Measurements from ENCODE around the gene WDR5. TPM values are rescaled to one million over a fixed set of nuclear protein-coding genes. Genes with fewer than 3 reads are reported as not detected.

WDR5 gene
- total RNA-seq, 4 donors from 2014 or later = 24.1 to 40.1 (median 27.1) TPM

GRCh38 chr9:134203224-134203623 is 67.3 kb downstream of the WDR5 start:
- H3K9me3 ChIP-seq = no peaks in the 10 kb centered on the region

DNA sequence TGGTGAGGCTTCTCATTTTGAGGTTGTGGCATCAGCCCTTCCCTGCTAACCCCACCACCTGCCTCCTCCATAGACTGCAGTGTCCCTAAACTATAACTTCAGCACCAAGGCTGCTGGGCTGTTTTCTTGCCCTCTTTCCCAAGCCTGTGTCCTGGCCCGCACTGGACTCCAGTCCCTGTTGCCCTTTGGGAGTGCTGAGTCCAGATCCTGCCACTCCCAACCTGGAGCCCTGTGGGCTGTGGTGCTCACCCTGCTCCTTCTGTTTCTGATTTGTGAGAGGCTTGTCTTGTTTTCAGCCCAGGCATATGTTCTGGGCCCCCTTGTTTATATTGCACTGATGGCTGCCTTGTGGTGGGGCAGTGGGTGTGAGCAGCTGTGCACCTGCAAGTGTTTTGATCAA is 68.2 kb downstream of the WDR5 start:
- H3K9me3 ChIP-seq = no peaks in the 10 kb centered on the region
- no peak for DNase-seq
- WGBS, 2 donors = 100% methylated on average over 1 of the region's 1 CpG
- H3K36me3 ChIP-seq = no peaks in the 10 kb centered on the region
- no peak for TF ChIP-seq CTCF (IDR thresholded peaks at IDR 0.05)
- no peak for TF ChIP-seq POLR2A (IDR thresholded peaks at IDR 0.05)
- no peak overlapping the region for H3K4me3 ChIP-seq (replicated peaks in 1 of 3)
- intact Hi-C loops (cut with DNase I) = no loop called here
- H3K4me1 ChIP-seq = peaks cover 0 to 7% of the 10 kb centered on the region in 2 donors
- no peaks in the 10 kb centered on the region for H3K27me3 ChIP-seq
- H3K27ac ChIP-seq = no peak overlapping the region

More at GRCh38 chr9:134203224-134203623, 67.3 kb downstream of the WDR5 start:
- 78 to 93% methylated on average over 2 of the region's 2 CpGs for whole genome bisulfite sequencing, 2 donors
- H3K27me3 ChIP-seq = no peaks in the 10 kb centered on the region
- intact Hi-C loops (cut with DNase I) = no loop called here
- no peak overlapping the region for H3K27ac ChIP-seq
- H3K4me3 ChIP-seq (replicated peaks in 1 of 3) = no peak overlapping the region
- TF ChIP-seq CTCF (IDR thresholded peaks at IDR 0.05) (no peak), POLR2A (IDR thresholded peaks at IDR 0.05) (no peak)
- peaks cover 0 to 7% of the 10 kb centered on the region in 2 donors for H3K4me1 ChIP-seq
- H3K36me3 ChIP-seq = no peaks in the 10 kb centered on the region
- no peak for DNase-seq

- DNase-seq = no peak
- Histone ChIP-seq H3K9me3 (no peaks in the 10 kb centered on the region), H3K36me3 (no peaks in the 10 kb centered on the region), H3K27ac (peak overlapping the region in 1 of 3 donors; percentile 17), H3K27me3 (no peaks in the 10 kb centered on the region), H3K4me1 (peaks cover 1 to 13% of the 10 kb centered on the region in 2 donors), H3K4me3 (replicated peaks in 1 of 3) (no peak overlapping the region)
- intact Hi-C loops (cut with DNase I) = no loop called here
- no peak for TF ChIP-seq POLR2A (IDR thresholded peaks at IDR 0.05)
- TF ChIP-seq CTCF (IDR thresholded peaks at IDR 0.05) = no peak
- WGBS, 2 donors = 77 to 84% methylated on average over 15 of the region's 15 CpGs
Observed at GRCh38 chr9:134204991-134205578, 69.2 kb downstream of the WDR5 start.

GRCh38 chr9:134205672-134206310 is 69.9 kb downstream of the WDR5 start:
- intact Hi-C loops (cut with DNase I) = no loop called here
- Histone ChIP-seq H3K4me1 (peaks cover 9 to 20% of the 10 kb centered on the region in 2 donors), H3K4me3 (replicated peaks in 1 of 3) (no peak overlapping the region), H3K27ac (peak overlapping the region in 1 of 3 donors; percentile 17), H3K27me3 (no peaks in the 10 kb centered on the region), H3K36me3 (no peaks in the 10 kb centered on the region), H3K9me3 (no peaks in the 10 kb centered on the region)
- no peak for DNase-seq
- TF ChIP-seq POLR2A (IDR thresholded peaks at IDR 0.05) (no peak), CTCF (IDR thresholded peaks at IDR 0.05) (no peak)
- 74 to 78% methylated on average over 24 of the region's 24 CpGs for WGBS, 2 donors
